H1 (cell line): Measurements from ENCODE around the gene ANKRD2. TPM values are rescaled to one million over a fixed set of nuclear protein-coding genes. Genes with fewer than 3 reads are reported as not detected.

Experiments used
- CTCF ChIA-PET: fragments of 300-600 bp; sonication (Branson Sonifier 250); formaldehyde crosslinking; loops from one replicate; lab custom pipeline; 2021; ENCODE audit not compliant: partially characterized antibody; lab: Charles Lee
- POLR2A ChIA-PET: fragments of 300-600 bp; sonication (Branson Sonifier 250); formaldehyde crosslinking; loops from one replicate; lab custom pipeline; 2021; ENCODE audit warnings: inconsistent platforms; ENCODE audit not compliant: partially characterized antibody; lab: Charles Lee
- DNase-seq, 2 experiments: peaks; one replicate each; pipeline versions ENCODE4 v3.0.0 to v3.0.0-alpha.2; 2010 to 2022; ENCODE audit warnings: low spot score in 2 of 2, low read depth in 1 of 2, mixed read lengths in 1 of 2
- FAIRE-seq: peaks from 2 replicates; lab custom pipeline; 2011; peaks lifted over from hg19 to GRCh38; lab: Jason Lieb, UNC
- H2AFZ ChIP-seq: 2 replicates; pipeline ENCODE4 v1.8.1; 2012; ENCODE audit warnings: low read length, inconsistent platforms
- H2AK5ac ChIP-seq: 2 replicates; pipeline ENCODE4 v1.6.1; 2013; ENCODE audit warnings: low read depth, low read length
- H2BK120ac ChIP-seq: replicated peaks from 2 replicates; pipeline ENCODE3; 2013; ENCODE audit warnings: low read depth, low read length, inconsistent platforms
- H2BK12ac ChIP-seq: 2 replicates; pipeline ENCODE4 v1.6.1; 2013; ENCODE audit warnings: low read depth, low read length
- H2BK15ac ChIP-seq: 2 replicates; pipeline ENCODE4 v1.6.1; 2013; ENCODE audit warnings: low read length
- H2BK20ac ChIP-seq: 2 replicates; pipeline ENCODE4 v1.6.1; 2013; ENCODE audit warnings: low read length
- H2BK5ac ChIP-seq: 2 replicates; pipeline ENCODE4 v1.6.1; 2013; ENCODE audit warnings: low read depth, low read length
- H3K14ac ChIP-seq: 2 replicates; pipeline ENCODE4 v1.6.1; 2013; ENCODE audit warnings: inconsistent platforms; ENCODE audit not compliant: insufficient read length
- H3K18ac ChIP-seq: 2 replicates; pipeline ENCODE4 v1.6.1; 2013; ENCODE audit warnings: low read length; ENCODE audit errors: extremely low read depth
- H3K23ac ChIP-seq: 2 replicates; pipeline ENCODE4 v1.6.1; 2013; ENCODE audit warnings: inconsistent platforms; ENCODE audit not compliant: insufficient read length
- H3K23me2 ChIP-seq: 2 replicates; pipeline ENCODE4 v1.6.1; 2013; ENCODE audit warnings: low read depth, low read length
- H3K27ac ChIP-seq: 2 replicates; pipeline ENCODE4 v1.6.1; 2011; ENCODE audit warnings: low read depth, low read length, inconsistent platforms
- H3K27me3 ChIP-seq, 4 experiments: replicated peaks in 1 of 4; 1 replicate in 1 of 4; 2 replicates in 3 of 4; pipeline versions ENCODE4 v1.6.1 to v1.8.1; 2011 to 2013; ENCODE audit warnings: low read length in 3 of 4, mild to moderate bottlenecking in 3 of 4, inconsistent platforms in 2 of 4, mixed read lengths in 2 of 4, moderate library complexity in 1 of 4; ENCODE audit not compliant: control insufficient read depth in 3 of 4, insufficient read depth in 3 of 4; ENCODE audit errors: extremely low read depth in 1 of 4
- H3K36me3 ChIP-seq, 4 experiments: 2 replicates each; pipeline versions ENCODE4 v1.6.1 to v1.8.1; 2011 to 2013; ENCODE audit warnings: mild to moderate bottlenecking in 4 of 4, low read length in 3 of 4, moderate library complexity in 2 of 4, control low read depth in 1 of 4, inconsistent platforms in 1 of 4; ENCODE audit not compliant: insufficient read depth in 4 of 4, control insufficient read depth in 2 of 4
- H3K4ac ChIP-seq: replicated peaks from 2 replicates; pipeline ENCODE3; 2013; ENCODE audit warnings: low read length, low read depth, mixed read lengths, inconsistent platforms; ENCODE audit not compliant: insufficient read length
- H3K4me1 ChIP-seq, 4 experiments: replicated peaks in 1 of 4; 1 replicate in 1 of 4; 2 replicates in 3 of 4; pipeline versions ENCODE4 v1.6.1 to v1.8.1; 2011 to 2013; ENCODE audit warnings: low read length in 3 of 4, inconsistent platforms in 2 of 4, mixed read lengths in 1 of 4; ENCODE audit not compliant: insufficient read depth in 4 of 4, control insufficient read depth in 3 of 4
- H3K4me2 ChIP-seq, 2 experiments: 2 replicates each; pipeline versions ENCODE4 v1.6.1 to v1.8.1; 2011 to 2013; ENCODE audit warnings: low read depth in 2 of 2, low read length in 2 of 2, control low read depth in 1 of 2, inconsistent platforms in 1 of 2, mild to moderate bottlenecking in 1 of 2; ENCODE audit not compliant: insufficient read depth in 1 of 2
- H3K4me3 ChIP-seq, 4 experiments: fragments of 200-600, 300-600 bp in 1 of 4; sonication (generic), shearing (Covaris generic), sonication (Bioruptor Twin) in 1 of 4; 2 replicates each; pipeline versions ENCODE4 v1.5.1 to v1.8.1; 2011 to 2016; ENCODE audit warnings: low read length in 4 of 4, low read depth in 3 of 4, control low read depth in 2 of 4, inconsistent platforms in 2 of 4, mild to moderate bottlenecking in 2 of 4, mixed read lengths in 1 of 4, moderate library complexity in 1 of 4; ENCODE audit not compliant: insufficient read depth in 2 of 4; ENCODE audit errors: extremely low read depth in 1 of 4
- H3K56ac ChIP-seq: replicated peaks from 2 replicates; pipeline ENCODE3; 2013; ENCODE audit warnings: low read depth, mild to moderate bottlenecking, mixed read lengths, low read length, inconsistent platforms; ENCODE audit not compliant: insufficient read length
- H3K79me1 ChIP-seq: 2 replicates; pipeline ENCODE4 v1.6.1; 2013; ENCODE audit warnings: low read depth, low read length, control low read depth
- H3K79me2 ChIP-seq, 2 experiments: 2 replicates each; pipeline versions ENCODE4 v1.6.1 to v1.8.1; 2012 to 2013; ENCODE audit warnings: low read length in 2 of 2, mild to moderate bottlenecking in 2 of 2, inconsistent platforms in 1 of 2; ENCODE audit not compliant: insufficient read depth in 2 of 2, control insufficient read depth in 1 of 2
- H3K9ac ChIP-seq, 4 experiments: replicated peaks in 1 of 4; 1 replicate in 1 of 4; 2 replicates in 3 of 4; pipeline versions ENCODE4 v1.6.1 to v1.8.1; 2011 to 2013; ENCODE audit warnings: low read depth in 3 of 4, low read length in 3 of 4, control low read depth in 2 of 4, mild to moderate bottlenecking in 2 of 4, moderate library complexity in 2 of 4, inconsistent platforms in 1 of 4; ENCODE audit errors: extremely low read depth in 1 of 4
- H3K9me3 ChIP-seq, 2 experiments: 2 replicates each; pipeline versions ENCODE4 v1.6.1 to v1.8.1; 2012 to 2013; ENCODE audit warnings: mild to moderate bottlenecking in 2 of 2, moderate library complexity in 2 of 2, control low read depth in 1 of 2, inconsistent platforms in 1 of 2, low read depth in 1 of 2, low read length in 1 of 2, mixed read lengths in 1 of 2; ENCODE audit not compliant: insufficient read depth in 2 of 2
- H4K20me1 ChIP-seq, 2 experiments: replicated peaks in 1 of 2; 2 replicates each; pipeline versions ENCODE3 to v1.8.1; 2011 to 2013; ENCODE audit warnings: inconsistent platforms in 2 of 2, low read length in 2 of 2, mild to moderate bottlenecking in 1 of 2; ENCODE audit not compliant: insufficient read depth in 2 of 2, control insufficient read depth in 1 of 2
- H4K5ac ChIP-seq: 2 replicates; pipeline ENCODE4 v1.6.1; 2013; ENCODE audit warnings: low read length, low read depth, mixed read lengths, inconsistent platforms; ENCODE audit not compliant: insufficient read length
- H4K8ac ChIP-seq: 2 replicates; pipeline ENCODE4 v1.8.0; 2013; ENCODE audit warnings: mild to moderate bottlenecking, moderate library complexity, low read length, inconsistent platforms; ENCODE audit not compliant: insufficient read depth; ENCODE audit errors: extremely low read depth
- H4K91ac ChIP-seq: replicated peaks from 2 replicates; pipeline ENCODE3; 2013; ENCODE audit warnings: low read length, mixed read lengths, inconsistent platforms; ENCODE audit not compliant: insufficient read length
- CBX5 ChIP-seq: fragments of 300-800, 300-1000 bp; sonication (generic); IDR thresholded peaks from 2 replicates; pipeline ENCODE4 v1.7.1; 2016; ENCODE audit warnings: antibody characterized with exemption, low read length, low read depth
- CTCF ChIP-seq, 3 experiments: IDR thresholded peaks; 1 replicate in 2 of 3; 2 replicates in 1 of 3; pipeline versions ENCODE4 v1.5.1 to v1.6.1; 2011; ENCODE audit warnings: low read length in 3 of 3, mild to moderate bottlenecking in 3 of 3, inconsistent platforms in 2 of 3, low read depth in 1 of 3, moderate library complexity in 1 of 3; ENCODE audit not compliant: insufficient read depth in 1 of 3; ENCODE audit errors: control extremely low read depth in 1 of 3
- JUN ChIP-seq: IDR thresholded peaks from 2 replicates; pipeline ENCODE4 v1.6.1; 2011; ENCODE audit warnings: low read depth, mild to moderate bottlenecking, improper control_type of control experiment, low read length
- MAFK ChIP-seq: IDR thresholded peaks from 2 replicates; pipeline ENCODE4 v1.6.1; 2012; ENCODE audit warnings: low read depth, mild to moderate bottlenecking, improper control_type of control experiment, low read length
- MAX ChIP-seq: IDR thresholded peaks from 2 replicates; pipeline ENCODE4 v1.6.1; 2012; ENCODE audit warnings: inconsistent platforms
- POU5F1 ChIP-seq: IDR thresholded peaks from 2 replicates; pipeline ENCODE4 v1.6.1; 2011; ENCODE audit warnings: low read depth, mild to moderate bottlenecking, low read length, moderate library complexity
- SIX5 ChIP-seq: IDR thresholded peaks from 2 replicates; pipeline ENCODE4 v1.6.1; 2011; ENCODE audit warnings: mild to moderate bottlenecking, low read depth, low read length
- SP2 ChIP-seq: IDR thresholded peaks from 2 replicates; pipeline ENCODE4 v1.6.1; 2012; ENCODE audit warnings: mild to moderate bottlenecking, low read length, inconsistent platforms
- WGBS, 2 experiments: shearing (Covaris generic) in 1 of 2; methylation state at CpG; one replicate each; pipeline versions ENCODE4 v1.1.6 to v1.1.7; 2013 to 2015; ENCODE audit warnings: low lambda C conversion rate in 2 of 2, mixed read lengths in 2 of 2, inconsistent platforms in 1 of 2, low coverage in 1 of 2, missing lambda C conversion rate in 1 of 2; ENCODE audit not compliant: insufficient replicate concordance in 2 of 2, insufficient coverage in 1 of 2, insufficient read length in 1 of 2; ENCODE audit errors: extremely low coverage in 1 of 2, missing lambda C conversion rate in 1 of 2; 5-methylcytosine and 5-hydroxymethylcytosine counted together
- polyA plus RNA-seq, 7 experiments: library from polyadenylated mRNA; depleted of rRNA in 3 of 7; stranded (reverse) in 5 of 7; unstranded in 2 of 7; fragments of >200 nt in 5 of 7; fragments of 200-250 nt in 2 of 7; gene quantifications; 1 replicate in 5 of 7; 2 replicates in 1 of 7; 4 replicates in 1 of 7; pipeline versions ENCODE4 v1.2.1 to v1.2.3, GENCODE V29; 2011 to 2013; ENCODE audit warnings: missing spikeins in 2 of 7, mixed read lengths in 2 of 7
- total RNA-seq: library from RNA; stranded (reverse); fragmentation: NEBNext Ultra II Directional; extraction: Animal tissue kit (Norgen Biotek cat#: 25700); gene quantifications from 2 replicates; pipeline ENCODE4 v1.2.1, GENCODE V29; 2021

Gene ANKRD2
- total and polyA plus RNA-seq, 2 of the 8 experiments (the other 6 are each of a cell fraction or from before 2014, with no cell fraction given), result not detected

DNA sequence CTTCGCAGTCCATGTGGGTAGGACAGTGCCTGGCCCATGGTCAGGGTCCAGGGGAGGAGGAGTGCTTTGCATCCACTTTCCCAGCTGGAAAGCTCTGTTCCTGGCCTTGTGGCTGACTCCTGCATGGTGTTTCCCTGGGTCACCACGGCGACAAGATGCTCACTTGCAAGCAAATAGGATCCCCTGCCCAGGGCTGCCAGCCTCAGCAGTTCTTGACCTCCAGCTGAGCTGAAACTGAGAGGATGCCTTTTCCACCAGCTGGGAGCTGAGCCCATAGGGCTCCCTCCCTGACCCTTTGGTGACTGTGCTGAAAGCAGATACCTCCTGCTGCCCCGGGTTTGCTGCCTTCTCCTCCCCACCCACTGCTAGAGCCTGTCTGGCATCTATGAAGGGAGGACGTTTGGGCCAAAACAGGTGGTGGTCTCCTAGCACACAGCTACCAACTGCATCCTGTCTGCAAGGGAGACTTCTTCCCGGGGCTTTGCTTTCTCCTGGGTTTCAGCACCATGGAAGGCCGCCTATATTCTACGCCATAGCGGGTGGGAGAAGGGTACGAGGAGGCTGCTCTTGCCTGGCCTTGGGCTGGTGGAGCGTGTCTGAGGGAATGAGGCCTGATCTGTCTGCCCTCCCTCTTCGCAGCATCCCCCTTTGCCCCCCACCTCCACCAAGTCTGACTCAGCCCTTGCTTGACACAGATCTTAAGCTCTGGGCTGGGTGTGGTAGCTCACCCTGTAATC, 39.5 kb upstream of the ANKRD2 start:
- Histone ChIP-seq H4K5ac (no peak overlapping the region), H3K9me3 (peaks cover 0 to 6% of the 10 kb centered on the region in 2 experiments; a peak in 1 of 4 replicates), H2AFZ (no peak overlapping the region), H2BK15ac (no peak overlapping the region), H3K23me2 (no peaks in the 10 kb centered on the region), H3K27ac (peak overlapping the region; percentile 75), H3K4me1 (peaks cover 0 to 11% (median 7%) of the 10 kb centered on the region in 4 experiments; a peak in 4 of 7 replicates), H2BK5ac (0 out of 2 replicates have a peak overlapping the region, but pooled peaks have one; percentile 24), H4K20me1 (peaks cover 2% of the 10 kb centered on the region in 2 experiments), H3K9ac (peak overlapping the region in 1 of 4 experiments; percentile 29; a peak in 2 of 7 replicates), H3K4me3 (no peak overlapping the region), H3K14ac (no peak overlapping the region), H3K36me3 (no peaks in the 10 kb centered on the region), H3K4me2 (no peak overlapping the region), H2BK120ac (no peak overlapping the region), H3K18ac (0 out of 2 replicates have a peak overlapping the region, but pooled peaks have one; percentile 43), H2BK12ac (peak overlapping the region; percentile 90), H2BK20ac (no peak overlapping the region), H2AK5ac (0 out of 2 replicates have a peak overlapping the region, but pooled peaks have one; percentile 48), H3K27me3 (no peaks in the 10 kb centered on the region), H3K79me1 (no peaks in the 10 kb centered on the region; the same call in 1 of the 2 replicates), H4K8ac (no peak overlapping the region; the same call in 1 of the 2 replicates), H3K4ac (no peak overlapping the region), H4K91ac (no peak overlapping the region), H3K56ac (no peak overlapping the region), H3K79me2 (no peaks in the 10 kb centered on the region), H3K23ac (no peak overlapping the region)
- FAIRE-seq, result peak; percentile 82
- 83% methylated on average over 12 of the region's 12 CpGs; no CpG with 5 or more reads in 1 of the 2 experiments for WGBS, 2 experiments
- ChIA-PET CTCF (interaction anchor here (0.7 to 14.7 kb wide), 17 partner anchors 9 to 99 kb away, joined by 3 to 388 read pairs (median 17); partner anchors contain the start of genes ANKRD2 and UBTD1), POLR2A (interaction anchor here (0.9 to 1.9 kb wide), 4 partner anchors 13 to 67 kb away, joined by 3 to 12 read pairs (median 4); partner anchors contain the start of gene UBTD1)
- peak in 1 of 2 experiments; percentile 69 for DNase-seq
- no peak for TF ChIP-seq POU5F1
- no peak for TF ChIP-seq JUN
- TF ChIP-seq CTCF (IDR thresholded peaks at IDR 0.05; ENCODE audit: control extremely low read depth in 1 of 3, insufficient read depth in 1 of 3, low read depth in 1 of 3, low read length in 3 of 3), result no peak
- TF ChIP-seq SIX5, result no peak
- TF ChIP-seq CBX5, result no peak
- TF ChIP-seq SP2, result no peak
- no peak for TF ChIP-seq MAX
- TF ChIP-seq MAFK, result peak; percentile 72; the same call in 1 of the 2 replicates
